GM12878 (cell line): ENCODE results near the gene GRK6. TPM values are rescaled to one million over a fixed set of nuclear protein-coding genes. Genes with fewer than 3 reads are reported as not detected.

Experiments
- ATAC-seq: fragments of 200-7000 bp; cut with Tn5 transposase; 3 replicates; pipeline ENCODE4 v1.9.1; 2020; ENCODE audit warnings: mild to moderate bottlenecking, moderate library complexity
- BruUV-seq: library from RNA; stranded (reverse); fragments of 400-500 nt; replicated peaks from 2 replicates; lab custom pipeline; 2021; lab: Mats Ljungman, UMichigan
- CTCF ChIA-PET: fragments of 300-600 bp; sonication (Branson Sonifier 250); formaldehyde crosslinking; extraction: SDS; loops from one replicate; lab custom pipeline; 2021; ENCODE audit warnings: inconsistent platforms; lab: Yijun Ruan, JAX
- POLR2A ChIA-PET: fragments of 350-600 bp; formaldehyde crosslinking; extraction: SDS; loops from one replicate; lab custom pipeline; 2021; ENCODE audit warnings: inconsistent platforms; lab: Charles Lee
- RAD21 ChIA-PET: fragments of 300-600 bp; sonication (Branson Sonifier 250); formaldehyde crosslinking; loops from one replicate; lab custom pipeline; 2023; ENCODE audit warnings: antibody characterized with exemption; ENCODE audit not compliant: unreplicated experiment; lab: Charles Lee
- SMC1A ChIA-PET: fragments of 300-600 bp; sonication (Branson Sonifier 250); formaldehyde crosslinking; loops from one replicate; lab custom pipeline; 2023; ENCODE audit not compliant: unreplicated experiment, uncharacterized antibody; lab: Charles Lee
- DNase-seq: peaks from one replicate; pipeline ENCODE4 v3.0.0-alpha.2; 2011; ENCODE audit warnings: low read depth, low spot score
- FAIRE-seq: peaks from 3 replicates; lab custom pipeline; 2011; peaks lifted over from hg19 to GRCh38; lab: Jason Lieb, UNC
- H2AFZ ChIP-seq: 2 replicates; pipeline ENCODE4 v1.6.0; 2011; ENCODE audit warnings: low read depth, low read length, control low read depth; ENCODE audit not compliant: control insufficient read depth
- H3K27ac ChIP-seq: 2 replicates; pipeline ENCODE4 v1.5.1; 2011; ENCODE audit warnings: control low read depth; ENCODE audit not compliant: control insufficient read depth, insufficient read depth
- H3K27me3 ChIP-seq, 2 experiments: replicated peaks in 1 of 2; 2 replicates each; pipeline versions ENCODE4 v1.6.0 to v1.6.1; 2011; ENCODE audit warnings: low read length in 1 of 2; ENCODE audit not compliant: control insufficient read depth in 2 of 2, insufficient read depth in 2 of 2
- H3K36me3 ChIP-seq, 2 experiments: 2 replicates each; pipeline ENCODE4 v1.5.1; 2011; ENCODE audit warnings: low read length in 1 of 2; ENCODE audit not compliant: control insufficient read depth in 2 of 2, insufficient read depth in 2 of 2
- H3K4me1 ChIP-seq: 2 replicates; pipeline ENCODE4 v1.6.1; 2011; ENCODE audit warnings: mild to moderate bottlenecking, low read length, moderate library complexity, mixed read lengths; ENCODE audit not compliant: control insufficient read depth, insufficient read depth
- H3K4me2 ChIP-seq: 2 replicates; pipeline ENCODE4 v1.6.0; 2011; ENCODE audit warnings: control low read depth; ENCODE audit not compliant: control insufficient read depth, insufficient read depth
- H3K4me3 ChIP-seq: fragments of 200-600 bp; sonication (generic); 2 replicates; pipeline ENCODE4 v1.5.1; 2016
- H3K79me2 ChIP-seq: 2 replicates; pipeline ENCODE4 v1.6.0; 2011; ENCODE audit warnings: low read length; ENCODE audit not compliant: control insufficient read depth, insufficient read depth
- H3K9ac ChIP-seq: 2 replicates; pipeline ENCODE4 v1.8.0; 2011; ENCODE audit warnings: low read length, control low read depth, mixed read lengths; ENCODE audit not compliant: control insufficient read depth, insufficient read depth
- H3K9me3 ChIP-seq: replicated peaks from 3 replicates; pipeline ENCODE4 v1.5.1; 2011; ENCODE audit warnings: mild to moderate bottlenecking, low read length; ENCODE audit not compliant: control insufficient read depth, insufficient read depth
- H4K20me1 ChIP-seq: 2 replicates; pipeline ENCODE4 v1.6.0; 2011; ENCODE audit not compliant: control insufficient read depth, insufficient read depth
- ATF7 ChIP-seq: fragments of 450-650 bp; IDR thresholded peaks from 2 replicates; pipeline ENCODE4 v1.6.1; 2016; ENCODE audit warnings: low read depth, mild to moderate bottlenecking
- BCL3 ChIP-seq: IDR thresholded peaks from 2 replicates; pipeline ENCODE4 v1.6.1; 2011; ENCODE audit warnings: borderline replicate concordance, low read depth, mild to moderate bottlenecking, moderate library complexity, low read length; ENCODE audit not compliant: insufficient read depth, poor library complexity, severe bottlenecking
- CHD2 ChIP-seq: IDR thresholded peaks from 2 replicates; pipeline ENCODE4 v1.6.1; 2011; ENCODE audit warnings: low read depth, low read length, improper control_type of control experiment, borderline replicate concordance
- CHD4 ChIP-seq: fragments of 200-600 bp; sonication (generic); IDR thresholded peaks from 2 replicates; pipeline ENCODE4 v1.6.1; 2016; ENCODE audit warnings: mild to moderate bottlenecking
- CTCF ChIP-seq, 3 experiments: IDR thresholded peaks in 2 of 3; conservative IDR thresholded peaks in 1 of 3; 2 replicates each; pipeline ENCODE4 v1.5.1; 2011; ENCODE audit warnings: low read depth in 3 of 3, low read length in 3 of 3, mild to moderate bottlenecking in 3 of 3, control low read depth in 2 of 3, moderate library complexity in 2 of 3, inconsistent platforms in 1 of 3, mixed read lengths in 1 of 3; ENCODE audit not compliant: control insufficient read depth in 2 of 3, insufficient read depth in 1 of 3; ENCODE audit errors: extremely low read depth in 1 of 3
- EED ChIP-seq: sonication (generic); IDR thresholded peaks from 2 replicates; pipeline ENCODE4 v1.6.1; 2016; ENCODE audit warnings: antibody characterized with exemption, low read depth
- EGR1 ChIP-seq, 2 experiments: IDR thresholded peaks; 1 replicate in 1 of 2; 2 replicates in 1 of 2; pipeline ENCODE4 v1.6.1; 2011 to 2012; ENCODE audit warnings: low read depth in 2 of 2, low read length in 2 of 2, borderline replicate concordance in 1 of 2, mild to moderate bottlenecking in 1 of 2, moderate library complexity in 1 of 2
- MTA2 ChIP-seq: fragments of 450-650 bp; IDR thresholded peaks from 2 replicates; pipeline ENCODE4 v1.6.1; 2016; ENCODE audit warnings: low read depth, mild to moderate bottlenecking, moderate library complexity
- MYC ChIP-seq: IDR thresholded peaks from 2 replicates; pipeline ENCODE4 v1.6.1; 2011; ENCODE audit warnings: mild to moderate bottlenecking, low read length, moderate library complexity, inconsistent platforms; ENCODE audit not compliant: insufficient read depth, insufficient replicate concordance, insufficient read length, severe bottlenecking
- NKRF ChIP-seq: fragments of 450-650 bp; conservative IDR thresholded peaks from 2 replicates; pipeline ENCODE4 v1.6.1; 2017; ENCODE audit warnings: mild to moderate bottlenecking, moderate library complexity
- NRF1 ChIP-seq: conservative IDR thresholded peaks from 2 replicates; pipeline ENCODE4 v1.6.1; 2011; ENCODE audit warnings: mild to moderate bottlenecking, low read depth, low read length, improper control_type of control experiment
- PBX3 ChIP-seq: IDR thresholded peaks from 2 replicates; pipeline ENCODE4 v1.6.1; 2011; ENCODE audit warnings: mild to moderate bottlenecking, low read depth, low read length, moderate library complexity; ENCODE audit not compliant: insufficient replicate concordance
- POLR2AphosphoS2 ChIP-seq: IDR thresholded peaks from 2 replicates; pipeline ENCODE4 v1.6.1; 2011; ENCODE audit warnings: low read depth, mild to moderate bottlenecking, low read length, improper control_type of control experiment, moderate library complexity
- RBBP5 ChIP-seq: fragments of 200-600 bp; sonication (generic); conservative IDR thresholded peaks from 2 replicates; pipeline ENCODE4 v1.6.1; 2016
- SP1 ChIP-seq: IDR thresholded peaks from one replicate; pipeline ENCODE4 v1.6.1; 2011; ENCODE audit warnings: low read depth, low read length
- TBL1XR1 ChIP-seq: IDR thresholded peaks from 2 replicates; pipeline ENCODE4 v1.6.1; 2012; ENCODE audit warnings: low read depth, low read length, improper control_type of control experiment
- ZNF622 ChIP-seq: fragments of 450-650 bp; IDR thresholded peaks from 2 replicates; pipeline ENCODE4 v1.6.1; 2017; ENCODE audit warnings: mild to moderate bottlenecking, inconsistent platforms
- WGBS: methylation state at CpG from one replicate; pipeline ENCODE4 v1.1.6; 2016; ENCODE audit warnings: low lambda C conversion rate; ENCODE audit not compliant: insufficient replicate concordance, insufficient coverage; ENCODE audit errors: missing lambda C conversion rate; 5-methylcytosine and 5-hydroxymethylcytosine counted together
- in situ Hi-C: fragments of 300-500 bp; cut with MboI; formaldehyde crosslinking; loops from 9 replicates; pipeline ENCODE4 v1.14.3; 2018; ENCODE audit warnings: mixed read lengths
- intact Hi-C: fragments of 100-400 bp; cut with micrococcal nuclease; formaldehyde crosslinking; loops from one replicate; pipeline ENCODE4 v1.14.2; 2022; ENCODE audit not compliant: unreplicated experiment
- polyA plus RNA-seq, 11 experiments: library from polyadenylated mRNA; depleted of rRNA in 4 of 11; unstranded in 6 of 11; stranded (reverse) in 5 of 11; fragments of >200 nt; fragmentation: Nextera tagmentation in 4 of 11; fragmentation: Illumina TruSeq in 1 of 11; extraction: Ambion mirVana in 4 of 11; extraction: Trizol in 1 of 11; gene quantifications; 1 replicate in 1 of 11; 2 replicates in 10 of 11; pipeline versions ENCODE4 v1.2.1 to v1.2.3, GENCODE V29; 2011 to 2016; ENCODE audit warnings: inconsistent platforms in 2 of 11, missing spikeins in 2 of 11, low read depth in 1 of 11
- total RNA-seq, 4 experiments: library from RNA; depleted of rRNA in 3 of 4; stranded (reverse); fragments of >200 nt in 3 of 4; fragmentation: Illumina TruSeq in 1 of 4; extraction: Trizol in 1 of 4; gene quantifications; 2 replicates each; pipeline versions ENCODE4 v1.2.1 to v1.2.3, GENCODE V29; 2013 to 2021

The GRK6 gene
- total and polyA plus RNA-seq, 10 of the 15 experiments (the other 5 are each of a cell fraction or from before 2014, with no cell fraction given) = 0.79 to 124 (median 41.6) TPM

- Histone ChIP-seq H3K27me3 (no peaks in the 10 kb centered on the region), H3K4me1 (peaks cover 40% of the 10 kb centered on the region), H3K9ac (no peak overlapping the region), H3K79me2 (peaks cover 37% of the 10 kb centered on the region), H3K27ac (no peak overlapping the region), H4K20me1 (no peaks in the 10 kb centered on the region), H3K4me3 (no peak overlapping the region), H3K4me2 (no peak overlapping the region), H3K9me3 (no peaks in the 10 kb centered on the region), H2AFZ (no peak overlapping the region), H3K36me3 (peaks cover 46 to 52% of the 10 kb centered on the region in 2 experiments)
- intact Hi-C loops = no loop called here
- ATAC-seq (no peak), FAIRE-seq (no peak), DNase-seq (no peak)
- ChIA-PET RAD21 (interaction anchor here (9.6 to 11.0 kb wide), 2 partner anchors 16 to 29 kb away, joined by 128 to 288 read pairs; partner anchors contain the start of gene PRR7), CTCF (interaction anchor here (9.6 to 13.2 kb wide), 2 partner anchors 13 to 30 kb away, joined by 114 to 188 read pairs; partner anchors contain the start of genes PFN3 and PRR7), SMC1A (interaction anchor here (7.2 kb wide), 1 partner anchor 9 kb away, joined by 73 read pairs; the partner anchor contains the start of gene PRR7), POLR2A (interaction anchor here (0.7 to 13.4 kb wide), 5 partner anchors 9 to 67 kb away, joined by 3 to 358 read pairs (median 5); partner anchors contain the start of genes F12, PFN3 and PRR7)
- no TSS peak for BruUV-seq
- over 99% methylated on average over 17 of the region's 29 CpGs for WGBS
- in situ Hi-C loops = no loop called here
- TF ChIP-seq NRF1 = no peak
- no peak for TF ChIP-seq TBL1XR1
- TF ChIP-seq POLR2AphosphoS2 = no peak
- TF ChIP-seq PBX3 = no peak
- no peak for TF ChIP-seq CTCF (IDR thresholded peaks at IDR 0.05 in 2 of 3, conservative IDR thresholded peaks at IDR 0.05 in 1 of 3; ENCODE audit: control insufficient read depth in 2 of 3, extremely low read depth in 1 of 3, insufficient read depth in 1 of 3, low read depth in 3 of 3, low read length in 3 of 3)
- TF ChIP-seq SP1 = no peak
- TF ChIP-seq ZNF622 = no peak
- TF ChIP-seq CHD2 = no peak
- TF ChIP-seq NKRF = no peak
- no peak for TF ChIP-seq MTA2
- no peak for TF ChIP-seq BCL3
- no peak for TF ChIP-seq MYC
- TF ChIP-seq EED = no peak
- no peak for TF ChIP-seq EGR1 (IDR thresholded peaks at IDR 0.05; ENCODE audit: borderline replicate concordance in 1 of 2, low read depth in 2 of 2, low read length in 2 of 2)
- TF ChIP-seq CHD4 = no peak
- TF ChIP-seq RBBP5 = no peak
- TF ChIP-seq ATF7 = no peak
These were observed 7.3 kb downstream of the GRK6 start for GRCh38 chr5:177433658-177434217.
